Measurements from ENCODE around the gene TAF6L.

GRCh38 chr11:62721994-62722393, 49.2 kb upstream of the TAF6L start:
- TF ChIP-seq CTCF (IDR thresholded peaks at IDR 0.05) (no peak), POLR2A (IDR thresholded peaks at IDR 0.05) (no peak)

All from testis (tissue), 2 donors.